HG03039 (cell line): ENCODE results near the gene RAPGEF6.
"Not testable (repeated sequence)": the region's sequence is repeated elsewhere in the genome, so short reads cannot be mapped to it uniquely, and the experiment has no call there.

Experiments used
- ATAC-seq: cut with Tn5 transposase; IDR thresholded peaks from one replicate; pipeline ENCODE4 v1.9.1; 2021; ENCODE audit warnings: mild to moderate bottlenecking, moderate library complexity; ENCODE audit not compliant: unreplicated experiment

RAPGEF6 gene

DNA sequence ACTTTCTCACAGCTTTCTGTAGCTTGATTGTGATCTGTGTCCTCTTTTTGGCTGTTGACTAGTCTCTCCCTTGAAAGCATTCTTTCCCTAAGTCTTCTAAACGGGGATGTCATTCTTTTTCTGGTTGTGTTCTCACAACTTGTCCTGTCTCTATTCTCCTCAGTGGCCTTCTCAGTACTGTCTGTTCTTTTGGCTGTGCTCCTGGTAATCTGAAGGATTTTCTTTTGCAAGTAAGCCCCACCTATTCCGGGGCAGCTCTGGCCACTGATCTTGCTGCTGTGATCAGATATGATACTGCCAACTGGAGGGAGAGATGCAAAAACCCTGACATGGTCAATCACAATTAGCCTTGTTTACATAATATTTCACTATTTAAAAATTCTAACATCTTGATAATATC is 198.9 kb downstream of the RAPGEF6 start:
- ATAC-seq, result no peak

DNA sequence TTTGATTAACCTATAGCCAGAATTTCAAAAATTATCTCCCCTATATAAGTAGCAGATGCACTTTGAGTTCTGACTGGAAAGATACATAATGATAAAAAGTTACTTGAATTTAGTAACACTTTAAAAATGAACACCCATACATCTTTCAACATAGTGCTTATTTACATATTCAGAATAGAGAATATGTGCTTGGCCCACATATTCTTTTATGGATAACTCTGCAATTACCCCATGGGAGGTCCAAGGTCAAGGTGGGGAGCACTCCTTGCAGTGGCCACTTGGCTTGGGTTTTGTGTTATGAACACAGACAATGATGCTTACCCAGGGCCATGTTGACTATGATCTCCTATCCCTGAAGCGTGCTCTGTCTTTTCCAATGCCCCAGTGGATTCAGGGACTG is 201.9 kb downstream of the RAPGEF6 start:
- ATAC-seq, result no peak

GRCh38 chr5:131431794-131432193 is 203.2 kb downstream of the RAPGEF6 start:
- no peak for ATAC-seq

DNA sequence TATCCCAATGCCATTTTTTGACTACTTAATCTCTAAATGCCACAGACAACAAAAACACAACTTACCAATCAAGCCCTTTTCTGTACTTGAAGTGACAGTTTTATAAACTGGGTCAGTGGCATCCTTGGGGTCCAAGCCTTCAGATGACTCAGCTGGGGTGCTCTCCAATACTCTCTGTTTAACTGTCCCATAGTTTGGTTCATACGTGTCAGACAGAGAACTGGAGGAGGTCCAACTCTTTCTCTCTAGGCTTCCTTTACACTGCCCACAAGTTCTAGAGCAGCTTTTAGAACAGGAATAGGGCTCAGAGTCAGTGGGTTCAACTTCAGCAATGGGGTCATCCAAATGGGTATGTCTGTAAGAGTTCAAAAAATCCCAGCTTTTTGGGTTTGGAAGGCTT is 204.2 kb downstream of the RAPGEF6 start:
- no peak for ATAC-seq

GRCh38 chr5:131426011-131426410 is 209.0 kb downstream of the RAPGEF6 start:
- no peak for ATAC-seq

DNA sequence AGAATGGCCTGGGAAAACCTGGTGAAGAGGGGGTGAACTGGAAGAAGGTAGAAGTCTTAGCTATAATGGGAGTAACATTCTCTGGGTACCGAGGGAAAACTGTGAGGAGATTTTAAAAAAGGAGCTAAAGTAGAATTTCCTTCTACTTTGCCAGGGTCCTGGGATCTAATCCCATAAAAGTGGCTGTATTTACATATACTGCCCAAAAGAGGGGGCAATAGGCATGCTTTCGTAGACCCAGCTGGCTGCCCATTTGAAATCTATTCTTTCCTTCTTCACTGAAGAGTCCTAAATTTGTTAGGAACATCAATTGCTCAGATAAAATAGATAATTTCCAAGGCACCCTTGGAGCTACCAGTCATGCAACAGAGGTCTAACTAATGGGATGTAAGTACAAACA is 212.0 kb downstream of the RAPGEF6 start:
- ATAC-seq, result no peak

- ATAC-seq, result no peak
Measured at GRCh38 chr5:131419877-131420276, 215.2 kb downstream of the RAPGEF6 start.

DNA sequence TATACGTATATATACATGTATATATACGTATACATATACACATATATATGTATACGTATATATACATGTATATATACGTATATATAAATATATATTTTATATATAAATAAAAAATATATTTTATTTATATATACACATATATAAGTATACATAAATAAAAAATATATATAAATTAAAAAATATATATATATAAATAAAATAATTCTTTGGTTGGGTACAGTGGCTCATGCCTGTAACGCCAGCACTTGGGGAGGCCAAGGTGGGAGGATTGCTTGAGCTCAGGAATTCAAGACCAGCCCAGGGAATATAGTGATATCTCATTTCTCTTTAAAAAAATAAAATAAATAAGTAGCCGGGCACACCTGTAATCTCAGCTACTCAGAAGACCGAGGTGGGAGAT is 216.2 kb downstream of the RAPGEF6 start:
- ATAC-seq, result no peak

- peak; percentile 25 for ATAC-seq
Measured at GRCh38 chr5:131417240-131417869, 217.7 kb downstream of the RAPGEF6 start.

- ATAC-seq, result peak; percentile 56
Measured at GRCh38 chr5:131416729-131417128, 218.3 kb downstream of the RAPGEF6 start.

DNA sequence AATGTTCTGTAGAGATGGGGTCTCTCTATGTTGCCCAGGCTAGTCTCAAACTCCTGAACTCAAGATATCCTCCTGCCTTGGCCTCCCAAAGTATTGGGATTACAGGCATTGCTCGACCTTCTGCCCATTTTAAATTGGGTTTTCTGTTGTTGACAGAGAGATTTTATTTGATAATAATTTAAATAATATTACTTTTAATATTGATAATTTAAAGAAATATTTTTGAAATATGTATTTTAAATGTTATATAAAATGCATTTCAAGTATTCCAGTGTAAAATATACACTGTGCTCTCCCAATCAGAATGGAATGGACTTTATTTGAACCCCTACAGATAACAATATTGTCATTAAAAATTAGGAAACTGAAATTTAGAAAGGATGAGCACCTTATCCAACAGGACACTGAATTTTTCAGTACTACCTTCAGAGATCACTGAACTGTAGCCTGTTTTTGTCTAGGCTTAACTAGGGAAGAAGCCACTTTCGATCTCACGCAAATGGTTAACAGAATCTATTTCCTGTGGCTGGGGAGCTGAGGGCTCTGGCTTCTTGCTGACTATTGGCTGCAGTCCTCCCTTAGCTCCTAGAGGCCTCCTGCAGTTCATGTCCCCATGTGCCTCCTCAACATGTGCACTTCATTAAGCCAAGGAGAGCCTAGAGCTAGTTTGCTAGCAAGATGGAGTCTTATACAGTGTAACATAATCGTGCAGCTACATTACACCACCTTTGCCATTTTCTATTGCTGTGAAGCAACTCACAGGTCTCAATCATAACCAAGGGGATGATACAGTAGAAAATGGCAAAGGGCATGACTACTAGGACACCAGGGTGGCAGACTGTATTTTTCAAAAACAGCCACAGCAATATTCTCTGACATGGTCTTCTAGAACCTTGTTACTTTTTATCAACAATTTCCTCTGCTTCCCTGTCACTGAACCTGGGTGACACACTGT is 221.1 kb downstream of the RAPGEF6 start:
- ATAC-seq, result peak; percentile 64

- no peak for ATAC-seq
Measured at GRCh38 chr5:131406975-131407638, 227.9 kb downstream of the RAPGEF6 start.

DNA sequence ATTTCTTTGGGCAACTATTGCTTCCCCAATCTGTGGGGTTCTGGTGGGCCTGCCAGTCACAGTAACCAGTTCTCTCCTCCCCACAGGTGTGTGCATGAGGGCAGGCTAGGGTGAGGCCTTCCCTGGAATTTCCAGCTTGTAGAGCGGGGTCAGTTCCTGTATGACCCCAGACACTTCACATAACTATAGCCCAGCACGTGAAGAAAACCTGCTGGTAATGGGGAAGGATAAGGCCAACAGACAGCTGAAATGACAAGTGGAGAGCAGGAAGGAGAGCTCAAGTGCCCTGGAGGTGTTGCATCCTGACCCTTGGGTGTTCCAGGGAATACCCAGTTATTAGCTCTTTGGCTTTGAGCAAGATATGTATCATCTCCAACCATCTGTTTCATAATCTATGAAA is 229.0 kb downstream of the RAPGEF6 start:
- ATAC-seq, result no peak

GRCh38 chr5:131405674-131406073 is 229.4 kb downstream of the RAPGEF6 start:
- ATAC-seq, result no peak

DNA sequence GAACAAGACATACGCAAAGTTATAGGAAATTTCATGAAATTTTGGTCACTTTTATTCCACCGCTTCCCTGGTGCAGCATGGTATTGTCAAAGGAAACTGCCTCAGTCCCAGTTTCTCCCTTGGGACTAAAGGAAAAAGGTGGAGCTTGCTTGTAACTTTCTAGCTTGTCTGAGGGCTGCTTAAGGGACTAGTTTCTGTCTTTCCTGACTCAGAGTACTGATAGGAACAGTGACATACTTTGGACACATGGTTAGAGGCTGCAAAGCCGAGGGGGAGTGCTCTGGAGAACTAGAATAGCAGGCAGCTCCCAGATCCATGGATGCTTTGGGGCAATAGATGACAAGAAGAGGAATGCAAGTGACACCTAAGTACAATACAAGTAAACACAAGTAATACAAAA is 234.4 kb downstream of the RAPGEF6 start:
- ATAC-seq, result no peak

DNA sequence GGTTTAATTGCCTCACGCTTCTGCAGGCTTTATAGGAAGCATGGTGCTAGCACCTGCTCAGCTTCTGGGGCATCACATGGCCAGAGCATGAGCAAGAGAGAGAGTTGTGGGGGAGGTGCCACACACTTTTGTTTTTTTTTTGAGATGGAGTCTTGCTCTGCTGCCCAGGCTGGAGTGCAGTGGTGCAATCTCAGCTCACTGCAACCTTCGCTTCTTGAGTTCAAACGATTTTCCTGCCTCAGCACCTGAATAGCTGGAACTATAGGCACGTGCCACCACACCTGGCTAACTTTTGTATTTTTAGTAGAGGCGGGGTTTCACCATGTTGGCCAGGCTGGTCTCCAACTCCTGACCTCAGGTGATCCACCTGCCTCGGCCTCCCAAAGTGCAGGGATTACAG is 236.0 kb downstream of the RAPGEF6 start:
- ATAC-seq, result not testable (repeated sequence)

GRCh38 chr5:131396630-131397273 is 238.3 kb downstream of the RAPGEF6 start:
- ATAC-seq, result no peak

DNA sequence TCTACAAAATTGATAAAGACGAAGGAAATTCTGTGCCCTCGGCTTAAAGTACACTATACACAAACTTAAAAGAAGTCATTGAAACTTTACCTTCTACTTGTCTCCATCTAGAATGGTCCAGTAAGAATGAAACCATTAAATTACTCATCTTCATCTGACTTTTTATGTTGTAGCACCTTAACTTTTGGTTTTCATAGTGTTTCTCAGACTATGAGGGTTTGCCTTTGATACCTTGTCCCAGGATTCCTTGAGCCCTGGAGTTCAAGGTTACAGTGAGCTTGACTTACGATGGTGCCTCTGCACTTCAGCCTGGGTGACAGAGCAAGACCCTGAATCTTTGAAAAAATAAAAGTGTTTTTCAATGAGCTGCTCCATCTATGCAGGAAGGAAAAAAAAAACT is 239.0 kb downstream of the RAPGEF6 start:
- ATAC-seq, result peak; percentile 87

- peak; percentile 47 for ATAC-seq
Measured at GRCh38 chr5:131394128-131394527, 240.9 kb downstream of the RAPGEF6 start.

- no peak for ATAC-seq
Measured at GRCh38 chr5:131393498-131393968, 241.5 kb downstream of the RAPGEF6 start.

GRCh38 chr5:131392466-131393095 is 242.4 kb downstream of the RAPGEF6 start:
- no peak for ATAC-seq
